ENCODE results near the gene PSMD5.
"Not testable (repeated sequence)": the region's sequence is repeated elsewhere in the genome, so short reads cannot be mapped to it uniquely, and the experiment has no call there.

The PSMD5 gene

DNA sequence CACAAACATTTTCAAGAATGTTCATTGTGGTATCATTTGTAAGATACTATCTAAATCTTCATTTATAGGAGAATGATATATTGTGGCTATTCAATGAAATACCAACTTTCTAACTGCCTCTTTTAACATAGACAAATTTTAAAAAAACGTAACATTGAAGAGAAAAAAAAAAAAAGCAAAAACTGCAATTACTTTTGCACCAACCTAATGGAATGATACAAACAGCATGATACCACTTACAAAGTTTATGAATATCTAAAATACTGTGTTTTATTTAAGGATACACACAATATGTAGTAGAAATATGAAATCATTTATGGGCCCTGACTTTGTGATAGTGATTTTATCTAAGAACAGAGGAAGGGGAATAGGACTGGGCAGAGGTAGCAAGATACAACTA, 24.1 kb downstream of the PSMD5 start:
- no peaks in the 10 kb centered on the region for H3K9me3 ChIP-seq (ENCODE audit: control insufficient read depth, low read length)
- no peak for DNase-seq
- H3K4me3 ChIP-seq (ENCODE audit: insufficient read depth, low read depth, low read length, poor library complexity, severe bottlenecking): no peak overlapping the region
- H3K27ac ChIP-seq (ENCODE audit: insufficient read depth, low read length, poor library complexity, severe bottlenecking): no peak overlapping the region
- no peaks in the 10 kb centered on the region for H3K27me3 ChIP-seq (replicated peaks; ENCODE audit: control insufficient read depth, insufficient read depth, low read length, poor library complexity, severe bottlenecking)
- H3K36me3 ChIP-seq (ENCODE audit: control insufficient read depth, insufficient read depth, low read length): peaks cover 26% of the 10 kb centered on the region
- no peaks in the 10 kb centered on the region for H3K4me1 ChIP-seq (ENCODE audit: control insufficient read depth, insufficient read depth, low read length, poor library complexity, severe bottlenecking)

DNA sequence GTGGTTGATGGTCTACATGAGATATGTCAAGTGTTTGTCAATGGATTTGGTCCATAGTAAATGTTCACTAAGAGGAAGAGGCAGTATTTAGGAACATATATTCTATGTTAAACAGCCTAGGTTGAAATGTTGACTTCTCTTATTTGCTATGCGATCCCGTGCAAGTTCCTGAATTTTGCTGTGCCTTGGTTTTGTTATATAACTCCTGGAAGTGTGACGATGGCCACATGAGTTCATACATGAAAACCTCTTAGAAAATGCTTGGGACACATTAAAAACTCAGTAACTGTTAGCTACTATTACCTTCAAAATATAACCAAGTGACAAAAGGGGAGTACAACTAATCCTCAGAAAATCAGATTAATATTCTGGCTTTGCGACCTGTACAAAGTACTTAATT, 27.6 kb downstream of the PSMD5 start:
- Histone ChIP-seq H3K27me3 (replicated peaks; ENCODE audit: control insufficient read depth, insufficient read depth, low read length, poor library complexity, severe bottlenecking) (no peaks in the 10 kb centered on the region), H3K4me1 (ENCODE audit: control insufficient read depth, insufficient read depth, low read length, poor library complexity, severe bottlenecking) (no peaks in the 10 kb centered on the region), H3K9me3 (ENCODE audit: control insufficient read depth, low read length) (no peaks in the 10 kb centered on the region), H3K27ac (ENCODE audit: insufficient read depth, low read length, poor library complexity, severe bottlenecking) (no peak overlapping the region), H3K36me3 (ENCODE audit: control insufficient read depth, insufficient read depth, low read length) (peaks cover 12% of the 10 kb centered on the region), H3K4me3 (ENCODE audit: insufficient read depth, low read depth, low read length, poor library complexity, severe bottlenecking) (no peak overlapping the region)
- no peak for DNase-seq

- Histone ChIP-seq H3K27ac (ENCODE audit: insufficient read depth, low read length, poor library complexity, severe bottlenecking) (no peak overlapping the region), H3K9me3 (ENCODE audit: control insufficient read depth, low read length) (peaks cover 7% of the 10 kb centered on the region), H3K4me3 (ENCODE audit: insufficient read depth, low read depth, low read length, poor library complexity, severe bottlenecking) (no peak overlapping the region), H3K36me3 (ENCODE audit: control insufficient read depth, insufficient read depth, low read length) (no peaks in the 10 kb centered on the region), H3K4me1 (ENCODE audit: control insufficient read depth, insufficient read depth, low read length, poor library complexity, severe bottlenecking) (no peaks in the 10 kb centered on the region), H3K27me3 (replicated peaks; ENCODE audit: control insufficient read depth, insufficient read depth, low read length, poor library complexity, severe bottlenecking) (no peaks in the 10 kb centered on the region)
- DNase-seq: no peak
Observed at GRCh38 chr9:120808931-120809330, 33.8 kb downstream of the PSMD5 start.

DNA sequence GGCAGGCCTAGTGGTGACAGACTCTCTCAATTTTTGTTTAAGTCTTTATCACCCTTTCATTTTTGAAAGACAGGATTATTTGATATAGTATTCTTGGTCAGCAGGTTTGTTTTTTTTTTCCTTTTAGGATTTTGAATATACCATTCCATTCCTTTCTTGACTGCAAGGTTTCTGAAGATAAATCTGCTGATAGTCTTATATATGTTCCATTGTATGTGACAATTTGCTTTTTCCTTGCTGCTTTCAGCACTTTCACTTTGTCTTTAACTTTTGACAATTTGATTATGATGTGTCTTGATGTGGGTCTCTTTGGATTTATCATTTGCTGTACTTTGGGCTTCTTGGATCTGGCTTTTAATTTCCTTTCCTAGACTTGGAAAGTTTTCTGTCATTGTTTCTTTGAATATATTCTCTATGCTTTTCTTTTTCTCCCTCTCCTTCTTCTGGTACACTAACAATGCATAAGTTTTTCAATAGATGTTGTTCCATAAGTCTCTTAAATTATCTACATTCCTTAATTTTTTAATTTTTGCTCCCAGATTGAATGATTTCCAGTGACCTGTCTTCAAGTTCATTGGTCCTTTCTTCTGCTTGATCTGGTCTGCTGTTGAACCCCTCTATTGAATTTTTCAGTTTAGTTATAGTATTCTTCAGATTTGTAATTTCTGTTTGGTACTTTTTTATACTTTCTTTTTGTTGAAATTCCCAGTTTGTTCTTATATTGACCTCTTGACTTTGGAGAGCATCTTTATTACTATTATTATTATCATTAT, 34.9 kb downstream of the PSMD5 start:
- H3K9me3 ChIP-seq (ENCODE audit: control insufficient read depth, low read length): peaks cover 7% of the 10 kb centered on the region
- no peak overlapping the region for H3K27ac ChIP-seq (ENCODE audit: insufficient read depth, low read length, poor library complexity, severe bottlenecking)
- no peak overlapping the region for H3K4me3 ChIP-seq (ENCODE audit: insufficient read depth, low read depth, low read length, poor library complexity, severe bottlenecking)
- no peaks in the 10 kb centered on the region for H3K4me1 ChIP-seq (ENCODE audit: control insufficient read depth, insufficient read depth, low read length, poor library complexity, severe bottlenecking)
- H3K36me3 ChIP-seq (ENCODE audit: control insufficient read depth, insufficient read depth, low read length): no peaks in the 10 kb centered on the region
- no peak for DNase-seq
- H3K27me3 ChIP-seq (replicated peaks; ENCODE audit: control insufficient read depth, insufficient read depth, low read length, poor library complexity, severe bottlenecking): no peaks in the 10 kb centered on the region

- H3K36me3 ChIP-seq (ENCODE audit: control insufficient read depth, insufficient read depth, low read length); DNase-seq; H3K27ac ChIP-seq (ENCODE audit: insufficient read depth, low read length, poor library complexity, severe bottlenecking); H3K27me3 ChIP-seq (replicated peaks; ENCODE audit: control insufficient read depth, insufficient read depth, low read length, poor library complexity, severe bottlenecking); H3K9me3 ChIP-seq (ENCODE audit: control insufficient read depth, low read length); H3K4me1 ChIP-seq (ENCODE audit: control insufficient read depth, insufficient read depth, low read length, poor library complexity, severe bottlenecking); H3K4me3 ChIP-seq (ENCODE audit: insufficient read depth, low read depth, low read length, poor library complexity, severe bottlenecking): not testable (repeated sequence)
Observed at GRCh38 chr9:120804784-120805363, 37.8 kb downstream of the PSMD5 start.

GRCh38 chr9:120801441-120801840, 41.3 kb downstream of the PSMD5 start:
- Histone ChIP-seq H3K9me3 (ENCODE audit: control insufficient read depth, low read length) (no peaks in the 10 kb centered on the region), H3K4me1 (ENCODE audit: control insufficient read depth, insufficient read depth, low read length, poor library complexity, severe bottlenecking) (no peaks in the 10 kb centered on the region), H3K27ac (ENCODE audit: insufficient read depth, low read length, poor library complexity, severe bottlenecking) (no peak overlapping the region), H3K27me3 (replicated peaks; ENCODE audit: control insufficient read depth, insufficient read depth, low read length, poor library complexity, severe bottlenecking) (no peaks in the 10 kb centered on the region), H3K4me3 (ENCODE audit: insufficient read depth, low read depth, low read length, poor library complexity, severe bottlenecking) (no peak overlapping the region), H3K36me3 (ENCODE audit: control insufficient read depth, insufficient read depth, low read length) (no peaks in the 10 kb centered on the region)
- DNase-seq: no peak

DNA sequence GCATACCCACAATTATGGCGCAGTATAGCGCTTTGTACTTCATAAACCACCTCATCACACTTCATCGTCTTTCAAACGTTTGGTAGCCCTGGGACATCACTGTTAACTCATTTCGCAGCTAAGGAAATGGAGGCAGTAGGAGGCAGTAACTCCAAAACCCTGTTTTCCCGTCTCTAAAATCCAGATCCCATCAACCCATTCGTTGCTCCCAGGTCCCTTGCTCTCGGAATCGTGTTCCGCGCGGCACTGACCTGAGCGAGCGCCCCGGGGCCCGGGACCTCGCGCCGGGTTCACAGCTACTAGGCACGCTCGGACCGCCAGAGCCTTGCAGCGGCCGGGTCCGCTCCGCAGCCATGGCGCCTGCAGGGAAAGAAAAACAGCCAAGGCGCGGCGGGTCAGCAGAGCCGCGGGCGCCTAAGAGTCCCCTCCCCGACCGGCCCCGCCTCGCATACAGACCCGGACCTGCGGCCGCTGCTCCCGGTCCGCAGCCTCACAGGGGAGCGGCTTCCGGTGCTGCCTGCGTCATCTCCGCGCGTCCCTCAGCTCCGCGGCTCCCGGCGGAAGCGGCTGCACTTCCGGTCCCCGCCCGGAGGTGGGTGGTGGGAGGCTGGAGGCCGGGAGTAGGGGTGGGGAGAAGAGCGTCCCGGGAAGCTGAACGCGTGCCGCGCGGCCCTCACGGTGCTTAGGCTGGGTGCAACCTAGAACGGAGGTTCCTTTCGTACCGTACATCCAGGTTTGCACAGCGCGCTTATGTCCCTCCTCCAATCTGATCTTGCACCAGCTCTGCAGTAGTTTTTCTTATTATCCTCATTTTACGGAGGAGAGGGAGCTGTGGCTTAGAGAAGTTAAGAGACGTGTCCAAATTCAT, 49.6 kb downstream of the PSMD5 start, which contains the start of gene FBXW2:
TSS of gene FBXW2 (minus strand) at position 519 of the 868 bp plus-strand sequence. CDS start 5,158 bp downstream, outside the sequence.
- Histone ChIP-seq H3K27me3 (replicated peaks; ENCODE audit: control insufficient read depth, insufficient read depth, low read length, poor library complexity, severe bottlenecking) (no peaks in the 10 kb centered on the region), H3K4me1 (ENCODE audit: control insufficient read depth, insufficient read depth, low read length, poor library complexity, severe bottlenecking) (peaks cover 5% of the 10 kb centered on the region), H3K27ac (ENCODE audit: insufficient read depth, low read length, poor library complexity, severe bottlenecking) (peak within 1 kb of the TSS; percentile 78), H3K9me3 (ENCODE audit: control insufficient read depth, low read length) (no peaks in the 10 kb centered on the region), H3K36me3 (ENCODE audit: control insufficient read depth, insufficient read depth, low read length) (peaks cover 6% of the 10 kb centered on the region), H3K4me3 (ENCODE audit: insufficient read depth, low read depth, low read length, poor library complexity, severe bottlenecking) (peak within 1 kb of the TSS; percentile 82)
- DNase-seq: peak; percentile 71 to 81 (median 72)

- no peak for DNase-seq
- Histone ChIP-seq H3K36me3 (ENCODE audit: control insufficient read depth, insufficient read depth, low read length) (peaks cover 12% of the 10 kb centered on the region), H3K4me3 (ENCODE audit: insufficient read depth, low read depth, low read length, poor library complexity, severe bottlenecking) (no peak overlapping the region), H3K27ac (ENCODE audit: insufficient read depth, low read length, poor library complexity, severe bottlenecking) (peak overlapping the region; percentile 2), H3K27me3 (replicated peaks; ENCODE audit: control insufficient read depth, insufficient read depth, low read length, poor library complexity, severe bottlenecking) (no peaks in the 10 kb centered on the region), H3K4me1 (ENCODE audit: control insufficient read depth, insufficient read depth, low read length, poor library complexity, severe bottlenecking) (peaks cover 5% of the 10 kb centered on the region), H3K9me3 (ENCODE audit: control insufficient read depth, low read length) (no peaks in the 10 kb centered on the region)
Observed at GRCh38 chr9:120791161-120791560, 51.6 kb downstream of the PSMD5 start.

- no peak overlapping the region for H3K4me3 ChIP-seq (ENCODE audit: insufficient read depth, low read depth, low read length, poor library complexity, severe bottlenecking)
- DNase-seq: no peak
- H3K27ac ChIP-seq (ENCODE audit: insufficient read depth, low read length, poor library complexity, severe bottlenecking): no peak overlapping the region
- H3K9me3 ChIP-seq (ENCODE audit: control insufficient read depth, low read length): no peaks in the 10 kb centered on the region
- peaks cover 16% of the 10 kb centered on the region for H3K36me3 ChIP-seq (ENCODE audit: control insufficient read depth, insufficient read depth, low read length)
- H3K4me1 ChIP-seq (ENCODE audit: control insufficient read depth, insufficient read depth, low read length, poor library complexity, severe bottlenecking): peaks cover 5% of the 10 kb centered on the region
- no peaks in the 10 kb centered on the region for H3K27me3 ChIP-seq (replicated peaks; ENCODE audit: control insufficient read depth, insufficient read depth, low read length, poor library complexity, severe bottlenecking)
Observed at GRCh38 chr9:120787933-120788332, 54.8 kb downstream of the PSMD5 start.
